Endodermal cell (in vitro differentiated cells): Measurements from ENCODE around the gene MYO5B. TPM values are rescaled to one million over a fixed set of nuclear protein-coding genes. Genes with fewer than 3 reads are reported as not detected.

Experiments used
- DNase-seq: peaks from one replicate; pipeline ENCODE4 v3.0.0-alpha.2; 2017
- H3K27ac ChIP-seq: 2 replicates; pipeline ENCODE4 v1.5.1; 2013; ENCODE audit warnings: mild to moderate bottlenecking, low read depth, low read length, moderate library complexity
- H3K27me3 ChIP-seq: 2 replicates; pipeline ENCODE4 v1.6.1; 2013; ENCODE audit warnings: mild to moderate bottlenecking, low read length, moderate library complexity; ENCODE audit not compliant: insufficient read depth, control insufficient read depth, poor library complexity, severe bottlenecking
- H3K36me3 ChIP-seq: 2 replicates; pipeline ENCODE4 v1.7.0; 2013; ENCODE audit warnings: mild to moderate bottlenecking, low read length, moderate library complexity; ENCODE audit not compliant: control insufficient read depth, insufficient read depth
- H3K4me1 ChIP-seq: one replicate; pipeline ENCODE4 v1.7.0; 2013; ENCODE audit warnings: low read length; ENCODE audit not compliant: control insufficient read depth, insufficient read depth
- H3K4me3 ChIP-seq: 2 replicates; pipeline ENCODE4 v1.5.1; 2013; ENCODE audit warnings: mild to moderate bottlenecking, low read length, moderate library complexity
- H3K9ac ChIP-seq: 2 replicates; pipeline ENCODE4 v1.6.1; 2013; ENCODE audit warnings: mild to moderate bottlenecking, low read length, moderate library complexity; ENCODE audit not compliant: poor library complexity, severe bottlenecking; ENCODE audit errors: extremely low read depth
- H3K9me3 ChIP-seq: 2 replicates; pipeline ENCODE4 v1.6.1; 2013; ENCODE audit warnings: mild to moderate bottlenecking, low read length, moderate library complexity; ENCODE audit not compliant: control insufficient read depth
- H3K27ac Mint-ChIP-seq: 2 replicates; pipeline ENCODE4 v1.8.0; 2020; ENCODE audit warnings: mixed read lengths
- H3K27me3 Mint-ChIP-seq: 2 replicates; pipeline ENCODE4 v1.8.0; 2021; ENCODE audit warnings: mild to moderate bottlenecking, mixed read lengths; ENCODE audit not compliant: insufficient read depth
- H3K36me3 Mint-ChIP-seq: 2 replicates; pipeline ENCODE4 v1.8.0; 2020; ENCODE audit warnings: low read depth, mixed read lengths
- H3K4me1 Mint-ChIP-seq: 2 replicates; pipeline ENCODE4 v1.8.0; 2020; ENCODE audit warnings: mixed read lengths
- H3K4me3 Mint-ChIP-seq: 2 replicates; pipeline ENCODE4 v1.8.0; 2020; ENCODE audit warnings: mild to moderate bottlenecking, moderate library complexity, mixed read lengths
- H3K9me3 Mint-ChIP-seq: 2 replicates; pipeline ENCODE4 v1.8.0; 2020; ENCODE audit warnings: mild to moderate bottlenecking, mixed read lengths
- CTCF ChIP-seq: fragments of 200-600 bp; sonication (generic); conservative IDR thresholded peaks from 2 replicates; pipeline ENCODE4 v1.5.0; 2021; ENCODE audit warnings: antibody characterized with exemption, mild to moderate bottlenecking
- WGBS, 2 experiments: methylation state at CpG; one replicate each; pipeline versions ENCODE4 v1.1.5 to v1.1.7; 2013; ENCODE audit warnings: missing lambda C conversion rate in 2 of 2, mixed read lengths in 1 of 2; ENCODE audit not compliant: insufficient coverage in 1 of 2, insufficient read length in 1 of 2; 5-methylcytosine and 5-hydroxymethylcytosine counted together
- total RNA-seq, 2 donors: library from RNA; stranded (reverse); fragmentation: NEBNext Ultra II Directional in 1 of 2; extraction: Animal tissue kit (Norgen Biotek cat#: 25700) in 1 of 2; gene quantifications; 2 replicates in 1 of 2; 3 replicates in 1 of 2; pipeline ENCODE4 v1.2.1, GENCODE V29; 2021

MYO5B gene
- total RNA-seq, 2 donors from 2014 or later: 12.2 to 16.8 TPM

DNA sequence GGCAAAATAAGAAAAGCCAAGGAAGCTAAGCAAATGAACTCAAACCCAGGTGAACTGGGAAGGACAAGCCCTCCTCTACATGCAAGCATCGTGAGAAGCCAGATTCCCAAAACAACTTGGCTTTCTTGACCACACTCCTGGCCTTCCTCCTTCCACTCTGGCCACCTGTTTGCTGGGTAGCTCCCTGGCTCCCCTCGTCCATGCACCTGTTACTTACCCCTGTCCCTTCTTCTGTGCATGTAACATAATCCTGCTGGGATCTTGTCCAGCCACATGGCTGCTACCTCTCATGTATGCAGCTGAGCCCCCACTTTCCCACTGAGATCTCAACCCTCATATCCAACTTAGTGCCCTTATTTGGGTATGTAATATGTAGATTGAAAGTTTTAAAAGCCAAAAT lies 121.6 kb downstream of the MYO5B start:
- Mint-ChIP-seq H3K4me3 (no peak overlapping the region), H3K36me3 (no peaks in the 10 kb centered on the region), H3K9me3 (no peaks in the 10 kb centered on the region), H3K27ac (no peak overlapping the region), H3K27me3 (no peaks in the 10 kb centered on the region), H3K4me1 (peaks cover 3% of the 10 kb centered on the region)
- Histone ChIP-seq H3K9me3 (no peaks in the 10 kb centered on the region), H3K4me1 (no peaks in the 10 kb centered on the region), H3K27me3 (no peaks in the 10 kb centered on the region), H3K27ac (no peak overlapping the region), H3K36me3 (no peaks in the 10 kb centered on the region), H3K9ac (no peak overlapping the region), H3K4me3 (no peak overlapping the region)
- 88 to 93% methylated on average over 2 of the region's 2 CpGs for WGBS, 2 experiments
- DNase-seq: no peak
- TF ChIP-seq CTCF: no peak

- no peak overlapping the region for H3K4me3 ChIP-seq
- H3K27me3 ChIP-seq: no peaks in the 10 kb centered on the region
- H3K36me3 ChIP-seq: no peaks in the 10 kb centered on the region
- Mint-ChIP-seq H3K27ac (no peak overlapping the region), H3K4me1 (peaks cover 3% of the 10 kb centered on the region), H3K4me3 (no peak overlapping the region), H3K27me3 (no peaks in the 10 kb centered on the region), H3K36me3 (no peaks in the 10 kb centered on the region), H3K9me3 (no peaks in the 10 kb centered on the region)
- no peak overlapping the region for H3K27ac ChIP-seq
- DNase-seq: no peak
- H3K9me3 ChIP-seq: no peaks in the 10 kb centered on the region
- TF ChIP-seq CTCF: no peak
- no peak overlapping the region for H3K9ac ChIP-seq
- 86 to 100% methylated on average over 1 to 2 of the region's 2 CpGs for WGBS, 2 experiments
- no peaks in the 10 kb centered on the region for H3K4me1 ChIP-seq
Measured at GRCh38 chr18:50072146-50072545, 122.8 kb downstream of the MYO5B start.

DNA sequence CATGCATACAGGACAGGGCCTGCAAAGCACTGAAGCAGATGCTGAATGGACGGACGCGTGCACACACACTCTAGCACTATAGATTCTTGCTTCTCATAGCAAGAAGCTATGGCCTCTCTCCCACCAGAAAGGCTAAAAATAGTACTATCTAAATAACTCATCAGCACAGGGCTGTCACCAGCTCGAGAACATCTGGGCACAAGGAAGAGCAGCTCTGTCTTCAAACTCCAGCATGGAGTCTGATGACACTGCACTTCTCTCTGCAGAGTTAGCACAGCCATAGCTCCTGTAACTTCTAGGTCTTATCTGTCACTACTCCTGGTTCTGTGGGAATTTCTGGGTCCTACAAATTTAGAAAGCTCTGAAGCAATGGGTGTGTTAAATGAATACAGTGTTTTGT lies 123.5 kb downstream of the MYO5B start:
- DNase-seq: no peak
- no peak overlapping the region for H3K4me3 ChIP-seq
- H3K36me3 ChIP-seq: no peaks in the 10 kb centered on the region
- Mint-ChIP-seq H3K27me3 (no peaks in the 10 kb centered on the region), H3K9me3 (no peaks in the 10 kb centered on the region), H3K4me3 (no peak overlapping the region), H3K27ac (no peak overlapping the region), H3K4me1 (peaks cover 3% of the 10 kb centered on the region), H3K36me3 (no peaks in the 10 kb centered on the region)
- H3K9ac ChIP-seq: no peak overlapping the region
- no peak overlapping the region for H3K27ac ChIP-seq
- H3K9me3 ChIP-seq: no peaks in the 10 kb centered on the region
- H3K27me3 ChIP-seq: no peaks in the 10 kb centered on the region
- TF ChIP-seq CTCF: no peak
- 95% methylated on average over 4 of the region's 4 CpGs for WGBS, 2 experiments
- no peaks in the 10 kb centered on the region for H3K4me1 ChIP-seq
